Daoy (cell line): Measurements from ENCODE around the gene PTGES. TPM values are rescaled to one million over a fixed set of nuclear protein-coding genes. Genes with fewer than 3 reads are reported as not detected.

Source experiments
- DNase-seq: peaks from one replicate; pipeline ENCODE4 v3.0.0-alpha.2; 2015; ENCODE audit warnings: low read depth
- total RNA-seq: library from RNA; depleted of rRNA; stranded (reverse); fragments of >200 nt; shearing (Covaris generic); gene quantifications from 2 replicates; pipeline ENCODE4 v1.2.3, GENCODE V29; 2014

PTGES gene
- total RNA-seq, 1 experiment from 2014 or later, result 4.5 TPM

- no peak for DNase-seq
Observed at GRCh38 chr9:129719135-129719534, 33.7 kb downstream of the PTGES start.

- no peak for DNase-seq
Observed at GRCh38 chr9:129718647-129719046, 34.2 kb downstream of the PTGES start.

GRCh38 chr9:129717991-129718390 lies 34.9 kb downstream of the PTGES start:
- DNase-seq, result no peak

GRCh38 chr9:129716091-129716490 lies 36.8 kb downstream of the PTGES start:
- DNase-seq, result no peak

GRCh38 chr9:129714511-129715061 lies 38.3 kb downstream of the PTGES start:
- no peak for DNase-seq

GRCh38 chr9:129713402-129713679 lies 39.5 kb downstream of the PTGES start:
- no peak for DNase-seq

- DNase-seq, result peak; percentile 60
Observed at GRCh38 chr9:129712634-129713401, 40.0 kb downstream of the PTGES start.

GRCh38 chr9:129710169-129710453 lies 42.7 kb downstream of the PTGES start:
- no peak for DNase-seq

GRCh38 chr9:129709438-129710168 lies 43.2 kb downstream of the PTGES start:
- peak; percentile 9 for DNase-seq

GRCh38 chr9:129708793-129709192 lies 44.0 kb downstream of the PTGES start:
- no peak for DNase-seq

GRCh38 chr9:129704807-129705206 lies 48.0 kb downstream of the PTGES start:
- no peak for DNase-seq

GRCh38 chr9:129703667-129704355 lies 49.0 kb downstream of the PTGES start:
- no peak for DNase-seq

- peak; percentile 79 for DNase-seq
Observed at GRCh38 chr9:129702589-129703520, 50.0 kb downstream of the PTGES start.

- no peak for DNase-seq
Observed at GRCh38 chr9:129701549-129701948, 51.3 kb downstream of the PTGES start.

GRCh38 chr9:129701054-129701453 lies 51.8 kb downstream of the PTGES start:
- no peak for DNase-seq

GRCh38 chr9:129698254-129698757 lies 54.5 kb downstream of the PTGES start:
- peak; percentile 23 for DNase-seq

GRCh38 chr9:129697656-129698253 lies 55.1 kb downstream of the PTGES start:
- DNase-seq, result peak; percentile 25

- peak; percentile 57 for DNase-seq
Observed at GRCh38 chr9:129696944-129697655, 55.7 kb downstream of the PTGES start.

GRCh38 chr9:129695870-129696269 lies 57.0 kb downstream of the PTGES start:
- DNase-seq, result no peak

GRCh38 chr9:129694243-129694646 lies 58.6 kb downstream of the PTGES start:
- DNase-seq, result peak; percentile 19
